ENCODE measurements around the gene ZBTB7B.

DNA sequence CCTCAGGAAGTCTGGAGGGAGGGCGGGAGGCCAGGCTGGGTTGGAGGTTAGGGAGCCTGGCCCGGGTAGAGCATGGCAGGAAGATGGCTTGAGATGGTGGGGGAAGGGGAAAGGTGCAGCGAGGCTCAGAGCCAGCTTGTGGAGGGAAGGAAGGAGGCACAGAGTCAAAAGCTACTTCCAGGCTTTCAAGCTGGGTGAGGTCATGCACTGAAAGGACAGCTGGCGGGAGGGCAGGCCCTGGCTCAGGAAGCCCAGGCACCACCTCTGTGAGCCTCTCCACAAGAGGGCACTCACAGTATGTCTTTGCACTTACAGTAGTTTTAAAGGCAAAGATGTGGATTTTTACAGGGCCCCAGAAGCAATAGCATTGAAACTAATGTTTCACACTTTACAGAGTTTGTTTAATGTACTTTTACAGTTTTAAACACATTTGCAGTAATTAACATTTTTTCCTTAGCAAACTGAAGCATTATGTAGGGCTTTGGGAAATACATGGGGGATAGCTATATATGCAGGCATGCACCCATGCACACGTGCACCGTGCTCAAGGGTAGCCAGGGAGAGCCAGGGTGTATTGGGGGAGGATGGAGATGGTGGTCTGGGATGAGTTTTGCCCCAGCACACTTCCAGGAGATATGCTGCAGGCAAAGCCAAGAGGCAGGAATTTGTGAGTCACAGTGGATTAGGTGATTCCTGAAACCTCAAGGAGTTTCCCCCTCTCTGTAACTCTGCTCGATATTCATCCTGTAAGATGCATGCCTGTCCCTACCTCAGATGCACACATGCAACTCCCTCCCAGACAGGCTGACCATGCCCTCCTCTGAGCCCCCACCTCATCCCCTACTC is 42.4 kb downstream of the ZBTB7B start:
- TF ChIP-seq, protein P1, sequence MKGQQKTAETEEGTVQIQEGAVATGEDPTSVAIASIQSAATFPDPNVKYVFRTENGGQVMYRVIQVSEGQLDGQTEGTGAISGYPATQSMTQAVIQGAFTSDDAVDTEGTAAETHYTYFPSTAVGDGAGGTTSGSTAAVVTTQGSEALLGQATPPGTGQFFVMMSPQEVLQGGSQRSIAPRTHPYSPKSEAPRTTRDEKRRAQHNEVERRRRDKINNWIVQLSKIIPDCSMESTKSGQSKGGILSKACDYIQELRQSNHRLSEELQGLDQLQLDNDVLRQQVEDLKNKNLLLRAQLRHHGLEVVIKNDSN (IDR thresholded peaks at IDR 0.05) = 0 out of 2 replicates have a peak, but pooled peaks have one; percentile 4
- TF ChIP-seq CEBPB (IDR thresholded peaks at IDR 0.05) = no peak

Data from Ishikawa (cell line).